ENCODE results near the gene ADCY5.

ADCY5 gene

GRCh38 chr3:123313889-123314288 is 135.0 kb downstream of the ADCY5 start:
- no peak for DNase-seq (ENCODE audit: extremely low read depth, low read depth)
- H3K4me3 ChIP-seq (replicated peaks; ENCODE audit: low read depth, low read length): no peak overlapping the region
- no peak for TF ChIP-seq CTCF (IDR thresholded peaks at IDR 0.05; ENCODE audit: low read depth, low read length, missing control alignments)

- TF ChIP-seq CTCF (IDR thresholded peaks at IDR 0.05; ENCODE audit: low read depth, low read length, missing control alignments): no peak
- no peak for DNase-seq (ENCODE audit: extremely low read depth, low read depth)
- H3K4me3 ChIP-seq (replicated peaks; ENCODE audit: low read depth, low read length): no peak overlapping the region
Observed at GRCh38 chr3:123312331-123313265, 136.3 kb downstream of the ADCY5 start.

GRCh38 chr3:123311201-123311600 is 137.7 kb downstream of the ADCY5 start:
- no peak for TF ChIP-seq CTCF (IDR thresholded peaks at IDR 0.05; ENCODE audit: low read depth, low read length, missing control alignments)
- no peak for DNase-seq (ENCODE audit: extremely low read depth, low read depth)
- H3K4me3 ChIP-seq (replicated peaks; ENCODE audit: low read depth, low read length): no peak overlapping the region

- no peak for DNase-seq (ENCODE audit: extremely low read depth, low read depth)
- H3K4me3 ChIP-seq (replicated peaks; ENCODE audit: low read depth, low read length): no peak overlapping the region
- no peak for TF ChIP-seq CTCF (IDR thresholded peaks at IDR 0.05; ENCODE audit: low read depth, low read length, missing control alignments)
Observed at GRCh38 chr3:123310741-123311140, 138.1 kb downstream of the ADCY5 start.

GRCh38 chr3:123310186-123310585 is 138.7 kb downstream of the ADCY5 start:
- H3K4me3 ChIP-seq (replicated peaks; ENCODE audit: low read depth, low read length): no peak overlapping the region
- TF ChIP-seq CTCF (IDR thresholded peaks at IDR 0.05; ENCODE audit: low read depth, low read length, missing control alignments): no peak
- no peak for DNase-seq (ENCODE audit: extremely low read depth, low read depth)

GRCh38 chr3:123307064-123307463 is 141.8 kb downstream of the ADCY5 start:
- H3K4me3 ChIP-seq (replicated peaks; ENCODE audit: low read depth, low read length): no peak overlapping the region
- TF ChIP-seq CTCF (IDR thresholded peaks at IDR 0.05; ENCODE audit: low read depth, low read length, missing control alignments): no peak
- no peak for DNase-seq (ENCODE audit: extremely low read depth, low read depth)
